GM19099 (cell line): ENCODE results near the gene KLF3.

Source experiments
- POLR2A ChIP-seq: IDR thresholded peaks from 3 replicates; pipeline ENCODE4 v1.6.1; 2011; ENCODE audit warnings: low read depth; ENCODE audit not compliant: insufficient read length; ENCODE audit errors: extremely low read depth

The KLF3 gene

GRCh38 chr4:38641811-38642210 is 22.2 kb upstream of the KLF3 start:
- TF ChIP-seq POLR2A = no peak

GRCh38 chr4:38644201-38644600 is 19.8 kb upstream of the KLF3 start:
- TF ChIP-seq POLR2A = no peak

DNA sequence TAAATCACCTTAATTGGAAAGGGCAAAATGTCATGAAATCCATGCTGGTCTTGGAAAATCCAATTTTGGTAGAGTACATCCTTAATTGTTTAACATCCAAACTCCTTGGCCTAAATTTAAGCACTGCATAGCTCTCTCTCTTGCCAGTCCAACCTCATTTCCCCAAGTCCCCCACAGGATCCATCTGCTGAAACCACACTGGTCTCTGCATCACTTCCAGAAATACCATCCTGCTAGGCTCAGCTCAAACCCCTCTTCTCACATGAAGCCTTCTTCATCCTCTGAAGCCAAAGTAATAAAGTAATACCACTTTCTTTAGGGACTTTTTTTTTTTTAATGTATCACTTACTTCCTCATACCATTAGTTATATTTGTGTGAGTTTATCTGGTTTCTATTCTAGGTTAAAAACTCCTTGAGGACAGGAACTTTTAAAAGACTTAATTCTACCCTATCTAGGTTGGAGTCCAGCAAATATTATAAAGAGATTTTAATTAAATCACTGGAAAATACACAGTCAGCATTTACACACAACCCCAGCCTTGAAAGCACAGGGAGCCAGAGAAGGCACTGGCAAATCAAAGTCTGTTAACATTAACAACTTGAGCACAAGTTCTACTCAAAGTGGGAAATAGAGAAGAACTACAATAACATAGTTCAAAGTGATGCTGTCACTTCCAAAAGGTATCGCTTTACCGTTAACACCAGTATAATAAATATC is 16.7 kb upstream of the KLF3 start:
- no peak for TF ChIP-seq POLR2A

DNA sequence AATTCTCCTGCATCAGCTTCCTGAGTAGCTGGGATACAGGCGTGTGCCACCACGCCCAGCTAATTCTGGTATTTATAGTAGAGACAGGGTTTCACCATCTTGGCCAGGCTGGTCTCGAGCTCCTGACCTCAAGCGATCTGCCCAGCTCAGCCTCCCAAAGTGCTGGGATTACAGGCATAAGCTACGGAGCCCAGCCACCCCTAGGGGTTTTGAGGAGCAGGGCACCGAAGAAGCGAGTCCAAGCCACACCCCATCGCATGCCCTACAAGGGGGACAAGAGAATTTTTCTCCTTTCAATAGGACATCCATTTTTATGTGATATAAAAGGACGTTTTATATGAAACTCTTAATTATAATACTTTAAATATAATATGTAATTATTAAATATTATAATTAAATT is 13.9 kb upstream of the KLF3 start:
- no peak for TF ChIP-seq POLR2A

DNA sequence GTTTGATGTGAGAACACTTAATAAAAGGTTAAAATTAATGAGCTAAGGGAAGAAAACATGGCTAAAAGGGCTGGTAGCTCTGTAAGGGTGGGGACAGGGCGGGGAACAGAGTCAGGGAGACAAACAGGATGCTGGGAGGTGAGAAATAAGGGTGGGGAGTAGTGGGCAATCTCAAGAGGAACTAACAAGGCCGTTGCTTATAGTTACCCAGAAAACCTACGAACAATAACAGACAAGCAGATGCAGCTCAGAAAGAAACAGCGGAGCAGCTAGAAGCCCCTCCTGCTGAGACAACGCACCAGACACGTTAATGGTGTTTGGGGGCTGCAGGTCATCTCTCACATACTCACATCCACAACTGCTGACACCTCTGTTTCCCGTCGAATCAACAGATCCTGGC is 9.7 kb upstream of the KLF3 start:
- no peak for TF ChIP-seq POLR2A

GRCh38 chr4:38656111-38656510 is 7.9 kb upstream of the KLF3 start:
- no peak for TF ChIP-seq POLR2A

DNA sequence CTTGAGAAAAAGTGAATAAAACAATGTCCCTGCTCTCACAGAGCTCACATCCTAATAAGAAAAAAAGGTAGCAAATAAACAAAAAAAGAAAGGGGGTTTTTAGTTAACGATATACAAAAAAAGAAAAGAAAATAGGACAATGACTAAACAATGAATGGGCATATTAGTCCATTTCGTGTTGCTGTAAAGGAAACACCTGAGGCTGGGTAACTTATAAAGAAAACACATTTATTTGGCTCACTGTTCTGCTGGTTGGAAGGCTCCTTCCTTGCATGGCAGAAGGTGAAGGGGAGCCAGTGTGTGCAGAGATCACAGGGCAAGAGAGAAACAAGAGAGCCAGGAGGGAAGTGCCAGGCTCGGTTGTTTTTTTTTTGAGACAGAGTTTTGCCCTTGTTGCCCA is 4.7 kb upstream of the KLF3 start:
- TF ChIP-seq POLR2A = no peak

DNA sequence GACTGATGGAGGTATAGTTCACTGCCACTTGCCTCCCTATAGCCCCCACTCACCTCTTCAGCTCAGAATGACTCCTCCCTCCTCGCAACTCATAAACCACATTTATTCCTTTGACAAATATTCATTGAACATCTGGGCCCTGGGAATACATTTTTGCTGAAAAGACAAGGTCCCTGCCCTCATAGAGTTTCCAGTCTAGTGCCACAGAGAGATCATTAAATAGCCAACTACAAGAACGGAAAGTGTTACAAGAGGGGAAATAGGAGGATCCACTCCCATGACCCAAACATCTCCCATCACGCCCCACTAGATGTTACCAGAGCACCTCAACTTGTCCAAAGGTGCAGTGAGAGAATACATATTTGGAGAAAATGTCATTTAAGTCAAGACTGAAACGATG is 3.2 kb upstream of the KLF3 start:
- no peak for TF ChIP-seq POLR2A

DNA sequence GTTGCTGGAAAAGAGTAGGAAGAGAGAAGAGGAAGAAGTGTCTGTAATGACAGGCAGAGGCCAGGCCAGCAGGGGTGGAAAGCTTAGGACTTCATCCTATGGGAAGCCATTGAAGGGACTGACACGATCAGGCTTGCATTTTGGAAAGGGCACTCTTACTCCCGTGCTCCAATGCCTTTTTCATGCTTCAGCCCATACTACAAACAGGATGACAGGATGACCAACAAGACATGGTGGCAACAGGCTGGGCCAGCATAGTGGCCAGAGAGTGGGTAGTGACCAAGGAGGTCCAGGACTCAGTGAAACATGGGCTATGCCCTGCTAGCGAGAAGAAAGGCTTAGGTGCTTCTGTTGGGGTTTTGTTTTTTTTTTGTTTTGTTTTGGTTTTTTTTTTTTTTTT is 2.6 kb upstream of the KLF3 start:
- TF ChIP-seq POLR2A = no peak

GRCh38 chr4:38662522-38663089 is 1.4 kb upstream of the KLF3 start:
- no peak for TF ChIP-seq POLR2A

- TF ChIP-seq POLR2A = peak; percentile 54
These were observed 754 bp upstream of the KLF3 start for GRCh38 chr4:38663090-38663800.

GRCh38 chr4:38664706-38665401 is 855 bp downstream of the KLF3 start:
- no peak for TF ChIP-seq POLR2A

GRCh38 chr4:38665551-38666411 is 1.8 kb downstream of the KLF3 start:
- no peak for TF ChIP-seq POLR2A

DNA sequence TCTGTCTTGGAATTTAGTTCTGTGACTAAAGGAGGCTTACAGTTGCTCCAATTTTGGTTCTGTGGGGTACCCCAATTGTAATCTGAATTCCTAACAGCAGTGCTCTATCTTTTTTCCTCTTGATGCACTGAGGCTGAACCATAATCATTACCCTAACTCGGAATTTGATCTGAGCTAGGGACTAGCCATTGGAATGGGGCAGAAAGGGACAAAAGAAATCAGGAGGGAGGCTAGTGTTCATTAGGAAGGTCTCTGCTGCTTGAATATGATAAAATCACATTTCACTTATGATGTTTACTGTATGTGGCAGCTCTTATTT is 2.7 kb downstream of the KLF3 start:
- no peak for TF ChIP-seq POLR2A
